Fibroblast of the aortic adventitia (primary cell): Measurements from ENCODE around the gene RAB9A. TPM values are rescaled to one million over a fixed set of nuclear protein-coding genes. Genes with fewer than 3 reads are reported as not detected.

Source experiments
- DNase-seq: peaks from one replicate; pipeline ENCODE4 v3.0.0-alpha.2; 2010; ENCODE audit warnings: low read depth
- H3K4me3 ChIP-seq: 2 replicates; pipeline ENCODE4 v1.5.1; 2011; ENCODE audit warnings: low read depth, mild to moderate bottlenecking, control low read depth, low read length, moderate library complexity
- CTCF ChIP-seq: IDR thresholded peaks from 2 replicates; pipeline ENCODE4 v1.5.1; 2011; ENCODE audit warnings: mild to moderate bottlenecking, low read length, control low read depth, inconsistent platforms; ENCODE audit not compliant: insufficient read depth
- total RNA-seq: library from RNA; depleted of rRNA; stranded (reverse); fragments of >200 nt; gene quantifications from 2 replicates; pipeline ENCODE4 v1.2.3, GENCODE V29; 2012; ENCODE audit warnings: low replicate concordance

The RAB9A gene
- total RNA-seq, 1 donor, result 36.0 TPM

GRCh38 chrX:13732246-13733067, 43.5 kb downstream of the RAB9A start:
- TF ChIP-seq CTCF, result no peak
- H3K4me3 ChIP-seq, result peak overlapping the region; percentile 20
- DNase-seq, result peak; percentile 82

- peak; percentile 22 for DNase-seq
- no peak for TF ChIP-seq CTCF
- peak overlapping the region; percentile 95 for H3K4me3 ChIP-seq
These were observed 44.6 kb downstream of the RAB9A start for GRCh38 chrX:13733506-13733905.

- peak within 1 kb of the TSS; percentile 95 for H3K4me3 ChIP-seq
- TF ChIP-seq CTCF, result no peak
- peak; percentile 98 for DNase-seq
These were observed 45.6 kb downstream of the RAB9A start, which contains the start of the genes OFD1 and TRAPPC2 for GRCh38 chrX:13734278-13735172. Gene OFD1, plus strand, starts transcription at chrX:13734748. Its CDS starts 324 bp downstream, at chrX:13735072. Gene TRAPPC2, minus strand, starts transcription at chrX:13734620. Its CDS starts 14,657 bp downstream, at chrX:13719963.

GRCh38 chrX:13741695-13742094, 52.8 kb downstream of the RAB9A start:
- no peak overlapping the region for H3K4me3 ChIP-seq
- no peak for DNase-seq
- TF ChIP-seq CTCF, result no peak

- H3K4me3 ChIP-seq, result no peak overlapping the region
- no peak for DNase-seq
- TF ChIP-seq CTCF, result no peak
These were observed 53.7 kb downstream of the RAB9A start for GRCh38 chrX:13742397-13743176.

- TF ChIP-seq CTCF, result peak; percentile 71
- peak; percentile 87 for DNase-seq
- H3K4me3 ChIP-seq, result no peak overlapping the region
These were observed 58.9 kb downstream of the RAB9A start for GRCh38 chrX:13747836-13748235.
